Endothelial cell of umbilical vein (primary cell): ENCODE results near the gene THEMIS. TPM values are rescaled to one million over a fixed set of nuclear protein-coding genes. Genes with fewer than 3 reads are reported as not detected.

Experiments used
- BruUV-seq: library from RNA; stranded (reverse); fragments of 400-500 nt; replicated peaks from 2 replicates; lab custom pipeline; 2021; lab: Mats Ljungman, UMichigan
- CTCF ChIA-PET: fragments of 300-600, 350-600 bp; sonication (Branson Sonifier 250); formaldehyde crosslinking; loops from one replicate; lab custom pipeline; 2021; ENCODE audit warnings: antibody characterized with exemption, inconsistent platforms; lab: Charles Lee
- POLR2A ChIA-PET: fragments of 300-600, 350-600 bp; sonication (Branson Sonifier 250); formaldehyde crosslinking; loops from one replicate; lab custom pipeline; 2021; ENCODE audit warnings: antibody characterized with exemption, inconsistent platforms; lab: Charles Lee
- DNase-seq: peaks from one replicate; pipeline ENCODE4 v3.0.0-alpha.2; 2011; ENCODE audit warnings: low read depth, low spot score
- FAIRE-seq: peaks from 2 replicates; lab custom pipeline; 2011; peaks lifted over from hg19 to GRCh38; lab: Jason Lieb, UNC
- H2AFZ ChIP-seq: 2 replicates; pipeline ENCODE4 v1.6.0; 2012; ENCODE audit warnings: low read depth, low read length, control low read depth, inconsistent platforms
- H3K27ac ChIP-seq: 2 replicates; pipeline ENCODE4 v1.5.1; 2011; ENCODE audit warnings: low read depth, mild to moderate bottlenecking, control low read depth, low read length, moderate library complexity; ENCODE audit not compliant: insufficient read depth
- H3K27me3 ChIP-seq, 2 experiments: 2 replicates each; pipeline versions ENCODE4 v1.6.0 to v1.6.1; 2011; ENCODE audit warnings: low read length in 2 of 2, mixed read lengths in 1 of 2; ENCODE audit not compliant: control insufficient read depth in 2 of 2, insufficient read depth in 2 of 2
- H3K36me3 ChIP-seq, 2 experiments: 2 replicates in 1 of 2; 3 replicates in 1 of 2; pipeline ENCODE4 v1.5.1; 2011; ENCODE audit warnings: low read length in 2 of 2, mild to moderate bottlenecking in 1 of 2, moderate library complexity in 1 of 2; ENCODE audit not compliant: control insufficient read depth in 2 of 2, insufficient read depth in 2 of 2; ENCODE audit errors: extremely low read depth in 1 of 2
- H3K4me1 ChIP-seq: 3 replicates; pipeline ENCODE4 v1.5.1; 2011; ENCODE audit warnings: mild to moderate bottlenecking, low read length; ENCODE audit not compliant: control insufficient read depth, insufficient read depth; ENCODE audit errors: extremely low read depth
- H3K4me2 ChIP-seq: 2 replicates; pipeline ENCODE4 v1.6.1; 2011; ENCODE audit warnings: low read length, control low read depth, mixed read lengths; ENCODE audit not compliant: insufficient read depth
- H3K4me3 ChIP-seq, 3 experiments: fragments of 200-600 bp in 1 of 3; sonication (generic), shearing (Covaris generic) in 1 of 3; replicated peaks in 1 of 3; 2 replicates each; pipeline ENCODE4 v1.5.1; 2011 to 2016; ENCODE audit warnings: control low read depth in 3 of 3, low read length in 3 of 3, mild to moderate bottlenecking in 2 of 3, inconsistent platforms in 1 of 3, low read depth in 1 of 3, moderate library complexity in 1 of 3; ENCODE audit not compliant: insufficient read depth in 1 of 3
- H3K79me2 ChIP-seq: 2 replicates; pipeline ENCODE4 v1.6.0; 2012; ENCODE audit warnings: low read length, inconsistent platforms; ENCODE audit not compliant: control insufficient read depth, insufficient read depth
- H3K9ac ChIP-seq: replicated peaks from 2 replicates; pipeline ENCODE3; 2011; ENCODE audit warnings: low read length, control low read depth; ENCODE audit not compliant: insufficient read depth; ENCODE audit errors: extremely low read depth
- H3K9me1 ChIP-seq: replicated peaks from 3 replicates; pipeline ENCODE4 v1.6.0; 2011; ENCODE audit warnings: mild to moderate bottlenecking, low read length; ENCODE audit not compliant: control insufficient read depth, insufficient read depth; ENCODE audit errors: extremely low read depth
- H3K9me3 ChIP-seq: replicated peaks from 2 replicates; pipeline ENCODE4 v1.5.1; 2012; ENCODE audit warnings: low read length, inconsistent platforms; ENCODE audit not compliant: control insufficient read depth, insufficient read depth
- H4K20me1 ChIP-seq: replicated peaks from 2 replicates; pipeline ENCODE3; 2011; ENCODE audit warnings: mild to moderate bottlenecking, low read length; ENCODE audit not compliant: control insufficient read depth, insufficient read depth; ENCODE audit errors: extremely low read depth
- CTCF ChIP-seq, 2 donors: IDR thresholded peaks; 1 replicate in 1 of 2; 2 replicates in 1 of 2; pipeline ENCODE4 v1.5.1; 2011; ENCODE audit warnings: low read length in 2 of 2, mild to moderate bottlenecking in 2 of 2, moderate library complexity in 2 of 2, control low read depth in 1 of 2, inconsistent platforms in 1 of 2, low read depth in 1 of 2; ENCODE audit not compliant: insufficient read depth in 1 of 2; ENCODE audit errors: extremely low read depth in 1 of 2
- EZH2 ChIP-seq: IDR thresholded peaks from 2 replicates; pipeline ENCODE4 v1.6.1; 2012; ENCODE audit warnings: borderline replicate concordance, low read depth, mild to moderate bottlenecking, moderate library complexity, low read length, inconsistent platforms; ENCODE audit not compliant: severe bottlenecking
- FOS ChIP-seq: IDR thresholded peaks from 2 replicates; pipeline ENCODE4 v1.6.1; 2011; ENCODE audit warnings: mild to moderate bottlenecking, low read length, moderate library complexity, borderline replicate concordance; ENCODE audit not compliant: insufficient read depth
- GATA2 ChIP-seq: IDR thresholded peaks from 2 replicates; pipeline ENCODE4 v1.7.0; 2011; ENCODE audit warnings: low read depth, mild to moderate bottlenecking, moderate library complexity, mixed read lengths, low read length; ENCODE audit not compliant: insufficient read length, insufficient read depth
- JUN ChIP-seq: IDR thresholded peaks from 2 replicates; pipeline ENCODE4 v1.6.1; 2011; ENCODE audit warnings: borderline replicate concordance, low read depth; ENCODE audit not compliant: insufficient read length, insufficient read depth
- MAX ChIP-seq: IDR thresholded peaks from 2 replicates; pipeline ENCODE4 v1.6.1; 2011; ENCODE audit not compliant: insufficient read depth, insufficient read length
- MYC ChIP-seq: IDR thresholded peaks from one replicate; pipeline ENCODE4 v1.6.1; 2011; ENCODE audit warnings: mild to moderate bottlenecking, low read depth, low read length
- POLR2A ChIP-seq: IDR thresholded peaks from 2 replicates; pipeline ENCODE4 v1.6.1; 2012; ENCODE audit warnings: low read depth, mild to moderate bottlenecking, control low read depth, low read length
- POLR2AphosphoS5 ChIP-seq: IDR thresholded peaks from 2 replicates; pipeline ENCODE4 v1.6.1; 2012; ENCODE audit warnings: low read depth, mild to moderate bottlenecking, control low read depth, low read length, moderate library complexity; ENCODE audit not compliant: insufficient read depth
- dilution Hi-C: fragments of 300-500 bp; cut with MboI; formaldehyde crosslinking; loops from one replicate; pipeline ENCODE4 v1.15.0; 2019; ENCODE audit warnings: low sequenced_read_pairs; ENCODE audit not compliant: extremely low pct_ligation_motif_present
- intact Hi-C: fragments of 100-400 bp; cut with micrococcal nuclease; formaldehyde crosslinking; loops from one replicate; pipeline ENCODE4 v1.10.0; 2022
- polyA plus RNA-seq, 4 experiments: library from polyadenylated mRNA; depleted of rRNA in 3 of 4; stranded (reverse) in 3 of 4; unstranded in 1 of 4; fragments of >200 nt; gene quantifications; 2 replicates each; pipeline versions ENCODE4 v1.2.1 to v1.2.3, GENCODE V29; 2011 to 2012; ENCODE audit warnings: missing spikeins in 1 of 4
- total RNA-seq: library from RNA; stranded (reverse); gene quantifications from 2 replicates; pipeline ENCODE4 v1.2.3, GENCODE V29; 2021

The THEMIS gene
- total and polyA plus RNA-seq, 2 donors (not counting 3 experiments of a cell fraction or from before 2014, with no cell fraction given) = not detected

- Histone ChIP-seq H3K4me1 (no peaks in the 10 kb centered on the region), H3K9me1 (no peaks in the 10 kb centered on the region), H2AFZ (no peak overlapping the region), H3K79me2 (no peaks in the 10 kb centered on the region), H3K9me3 (no peaks in the 10 kb centered on the region), H3K9ac (no peak overlapping the region), H3K4me2 (no peak overlapping the region), H3K4me3 (no peak overlapping the region), H3K27ac (no peak overlapping the region), H3K36me3 (no peaks in the 10 kb centered on the region), H4K20me1 (no peaks in the 10 kb centered on the region), H3K27me3 (no peaks in the 10 kb centered on the region)
- CTCF ChIA-PET = no interaction called here
- dilution Hi-C loops = no loop called here
- no peak for DNase-seq
- TF ChIP-seq GATA2 = no peak
- peak; percentile 28 for TF ChIP-seq JUN
- TF ChIP-seq POLR2A = no peak
- no peak for TF ChIP-seq MYC
- TF ChIP-seq EZH2 = no peak
- no TSS peak for BruUV-seq
- intact Hi-C loops = no loop called here
- FAIRE-seq = no peak
- POLR2A ChIA-PET = no interaction called here
These were observed 45.5 kb upstream of the THEMIS start for GRCh38 chr6:127946388-127946787.

DNA sequence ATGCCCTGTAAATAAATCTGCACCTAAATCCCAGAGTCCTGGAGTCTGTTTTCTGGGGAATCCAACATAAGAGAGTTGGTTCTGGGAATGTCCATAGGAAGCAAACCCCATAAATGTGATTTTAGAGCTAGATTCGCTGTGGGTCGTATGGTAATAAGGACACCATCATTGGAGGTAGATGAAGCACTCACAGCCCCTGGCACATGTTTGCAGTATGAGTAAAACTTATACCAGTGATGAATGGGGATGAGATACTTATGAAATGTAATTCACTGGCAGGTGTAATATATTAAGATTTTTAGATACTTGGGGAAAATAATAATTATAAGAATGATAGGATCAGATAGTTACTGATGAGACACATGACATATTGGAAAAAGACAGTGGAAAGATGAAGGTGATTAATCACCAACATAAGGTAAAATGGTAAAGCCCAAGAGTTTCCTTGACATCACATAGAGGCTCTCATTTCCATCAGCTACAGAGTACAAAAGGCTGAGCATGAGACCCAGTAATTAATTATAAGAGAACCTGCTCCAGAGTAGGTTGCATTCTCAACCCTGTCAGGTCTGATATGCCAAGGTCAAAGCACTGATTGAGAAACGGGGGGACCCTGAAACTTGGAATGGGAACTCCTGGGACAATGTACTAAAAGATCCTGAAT, 44.7 kb upstream of the THEMIS start:
- H3K27me3 ChIP-seq = no peaks in the 10 kb centered on the region
- no peak overlapping the region for H3K4me2 ChIP-seq
- CTCF ChIA-PET = no interaction called here
- dilution Hi-C loops (no loop called here), intact Hi-C loops (no loop called here)
- H3K9ac ChIP-seq = no peak overlapping the region
- no peak overlapping the region for H2AFZ ChIP-seq
- no peak overlapping the region for H3K27ac ChIP-seq
- POLR2A ChIA-PET = no interaction called here
- H4K20me1 ChIP-seq = no peaks in the 10 kb centered on the region
- no peaks in the 10 kb centered on the region for H3K9me1 ChIP-seq
- no peaks in the 10 kb centered on the region for H3K36me3 ChIP-seq
- H3K79me2 ChIP-seq = no peaks in the 10 kb centered on the region
- TF ChIP-seq MAX = no peak
- no peak for TF ChIP-seq JUN
- TF ChIP-seq MYC = no peak
- TF ChIP-seq CTCF (IDR thresholded peaks at IDR 0.05; ENCODE audit: extremely low read depth in 1 of 2, insufficient read depth in 1 of 2, low read depth in 1 of 2, low read length in 2 of 2) = no peak
- TF ChIP-seq FOS = no peak
- no peak for TF ChIP-seq EZH2
- no peak for TF ChIP-seq GATA2
- no peak for TF ChIP-seq POLR2A
- no peak for TF ChIP-seq POLR2AphosphoS5
- no peaks in the 10 kb centered on the region for H3K4me1 ChIP-seq
- BruUV-seq = no TSS peak
- no peaks in the 10 kb centered on the region for H3K9me3 ChIP-seq
- no peak overlapping the region for H3K4me3 ChIP-seq
- no peak for FAIRE-seq
- DNase-seq = no peak
